ENCODE results near the gene STC2.

The STC2 gene

DNA sequence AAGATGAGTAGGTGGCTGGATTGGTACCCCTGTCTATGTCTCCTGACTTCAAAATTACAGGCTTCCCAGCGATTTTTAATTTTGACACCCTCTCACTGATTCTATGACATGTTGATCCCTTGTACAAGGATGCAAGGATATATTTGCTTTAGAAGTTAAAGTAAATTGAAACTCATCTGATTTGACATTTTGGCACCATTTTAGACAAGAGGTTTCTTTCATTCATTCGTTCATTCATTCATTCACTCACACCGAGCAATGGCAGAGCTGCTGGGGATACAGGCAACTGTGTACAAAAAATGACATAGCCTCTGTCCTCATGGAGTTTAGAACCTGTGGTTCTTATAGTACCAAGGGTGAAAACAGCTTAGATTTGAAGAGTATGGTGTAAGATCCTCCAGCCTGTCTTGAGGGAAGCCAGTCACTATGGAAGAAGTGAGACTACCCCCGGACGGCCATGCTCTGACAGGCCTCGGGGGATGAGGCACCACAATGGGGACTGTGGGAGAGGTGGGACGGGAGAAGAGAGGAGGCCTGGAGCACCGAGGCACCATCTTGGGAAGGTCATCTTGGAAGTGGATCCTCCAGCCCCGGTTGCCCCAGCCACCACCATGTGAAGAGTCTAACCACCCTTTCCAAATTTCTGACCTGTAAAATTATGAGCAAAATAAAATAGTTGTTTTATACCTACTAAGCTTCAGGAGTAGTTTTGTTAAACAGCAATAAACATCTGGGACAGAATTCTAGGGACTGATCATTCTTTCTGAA, 16.2 kb downstream of the STC2 start:
- DNase-seq, result no peak

DNA sequence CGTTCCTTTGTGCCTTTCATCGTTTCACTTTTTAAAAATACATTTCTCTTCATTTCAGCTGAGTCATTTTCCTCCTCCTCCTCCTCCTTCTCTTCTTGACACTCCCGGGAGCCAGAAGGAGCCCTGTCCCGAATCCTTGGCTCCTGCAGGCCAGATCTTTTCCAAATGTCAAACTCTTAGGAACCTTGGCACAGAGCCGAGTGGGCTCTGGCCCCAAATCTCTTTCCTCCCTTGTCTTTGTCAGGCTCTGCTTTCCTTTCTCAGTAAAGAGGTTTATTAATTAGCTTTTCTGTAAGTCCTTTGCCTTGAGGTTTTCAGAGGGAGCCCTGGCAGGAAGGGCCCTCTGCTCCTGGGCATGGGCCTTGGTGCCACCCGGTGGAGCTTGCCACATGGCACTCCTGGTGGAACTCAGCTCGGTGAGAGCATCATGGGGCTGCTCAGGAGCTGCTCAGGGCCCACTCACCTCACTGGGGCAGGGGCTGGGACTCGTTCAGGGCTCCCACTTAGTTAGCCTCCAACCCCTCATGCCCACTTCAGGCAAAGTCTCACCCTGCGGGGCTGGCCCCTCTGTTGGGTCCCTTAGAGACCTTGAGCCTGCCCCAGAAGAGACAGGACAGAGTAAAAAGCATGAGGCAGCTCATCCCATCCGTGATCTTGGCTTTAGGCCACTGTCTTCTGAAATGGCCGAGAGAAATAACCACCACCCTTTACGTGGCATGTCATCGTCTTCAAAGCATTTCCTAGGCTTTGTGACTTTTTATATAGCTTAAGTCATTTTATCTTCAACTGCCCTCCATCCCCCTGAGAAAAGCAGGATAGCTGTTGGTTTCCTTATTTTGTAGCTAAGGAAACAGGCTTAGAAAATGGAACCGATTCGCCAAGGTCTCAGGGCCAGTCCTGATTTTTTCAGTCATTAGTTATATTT, 17.1 kb downstream of the STC2 start:
- DNase-seq, result peak in 1 of 2 experiments; percentile 9

DNA sequence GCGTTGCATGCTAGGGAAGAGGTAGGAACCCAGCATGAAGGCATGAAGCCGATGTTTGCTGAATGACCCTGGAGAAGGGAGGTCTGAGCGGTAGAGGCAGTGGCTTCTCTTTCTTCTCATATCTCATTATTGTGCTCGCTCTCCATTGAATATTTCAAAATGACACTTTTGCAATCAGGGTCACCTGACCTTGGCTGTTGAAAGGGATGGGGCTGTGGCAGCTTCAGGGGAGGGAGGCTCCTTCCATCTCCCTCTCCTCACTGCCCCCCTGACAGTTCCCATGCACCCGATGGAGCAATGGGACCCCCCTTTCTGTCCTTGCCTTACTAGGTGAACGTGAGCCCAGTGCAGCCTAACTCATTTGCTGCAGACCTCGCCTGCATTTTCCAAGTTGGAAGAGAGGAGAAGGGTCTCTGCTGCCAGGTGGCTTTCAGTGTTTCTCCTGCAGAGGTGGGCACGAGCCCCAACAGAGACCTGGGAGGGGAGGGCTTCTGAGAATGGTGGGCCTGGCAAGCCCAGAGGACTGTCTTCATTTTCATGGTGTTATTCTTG, 17.9 kb downstream of the STC2 start:
- DNase-seq, result no peak

DNA sequence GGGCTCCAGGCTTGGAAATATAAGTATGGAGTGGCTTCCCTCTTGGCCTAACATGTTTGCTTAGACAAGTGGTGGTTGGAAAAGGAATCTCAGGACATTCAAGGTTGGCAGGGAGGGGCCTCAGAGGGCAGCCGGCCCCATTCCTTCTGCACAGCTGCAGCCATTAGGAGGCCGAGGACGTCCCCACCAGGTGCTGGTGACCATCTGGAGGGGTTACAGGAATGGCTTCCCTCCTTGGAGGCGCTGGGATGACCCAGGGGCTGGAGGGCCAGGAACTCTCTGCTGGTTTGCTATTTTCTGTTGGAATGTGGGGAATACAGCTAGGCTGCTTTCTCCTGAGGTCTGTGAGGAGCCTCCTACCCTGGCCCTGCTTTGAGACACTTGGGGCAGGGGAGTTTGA, 18.5 kb downstream of the STC2 start:
- no peak for DNase-seq

DNA sequence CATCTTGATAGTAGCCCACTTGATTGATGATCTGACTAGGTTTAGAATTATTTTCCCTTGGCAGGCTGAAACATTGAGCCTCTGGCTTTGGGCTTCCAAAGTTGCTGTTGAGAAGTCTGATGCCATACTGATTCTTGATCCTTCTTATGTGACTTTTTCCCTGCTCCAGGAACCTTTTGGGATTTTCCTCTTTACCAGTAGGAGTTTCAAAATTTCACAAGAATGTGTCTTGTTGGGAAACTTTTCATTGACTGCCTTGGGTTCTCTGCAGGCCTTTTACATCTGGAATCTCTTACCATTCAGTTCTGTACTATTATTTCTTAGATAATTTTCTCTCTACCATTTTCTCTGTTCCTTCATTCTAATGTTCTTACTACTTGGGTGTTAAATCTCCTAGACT, 20.0 kb downstream of the STC2 start:
- no peak for DNase-seq

DNA sequence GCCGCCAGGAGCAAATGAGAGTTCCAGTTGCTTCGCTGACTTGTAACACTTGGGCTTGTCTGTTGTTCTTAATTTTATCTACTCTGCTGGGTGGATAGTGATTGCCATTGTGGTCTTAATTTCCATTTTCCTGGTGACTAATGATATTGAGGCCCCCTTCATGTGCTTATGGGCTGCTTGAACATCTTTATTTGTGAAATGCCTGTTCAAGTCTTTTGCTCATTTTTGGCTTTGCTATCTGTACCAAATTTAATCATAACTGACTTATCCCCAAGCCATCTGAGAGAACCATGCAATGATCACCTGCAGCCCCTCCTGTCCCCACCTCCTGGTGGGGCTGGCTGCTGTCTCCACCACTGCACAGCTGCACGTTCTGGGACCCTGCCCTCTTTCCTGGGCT, 20.5 kb downstream of the STC2 start:
- DNase-seq, result no peak

DNA sequence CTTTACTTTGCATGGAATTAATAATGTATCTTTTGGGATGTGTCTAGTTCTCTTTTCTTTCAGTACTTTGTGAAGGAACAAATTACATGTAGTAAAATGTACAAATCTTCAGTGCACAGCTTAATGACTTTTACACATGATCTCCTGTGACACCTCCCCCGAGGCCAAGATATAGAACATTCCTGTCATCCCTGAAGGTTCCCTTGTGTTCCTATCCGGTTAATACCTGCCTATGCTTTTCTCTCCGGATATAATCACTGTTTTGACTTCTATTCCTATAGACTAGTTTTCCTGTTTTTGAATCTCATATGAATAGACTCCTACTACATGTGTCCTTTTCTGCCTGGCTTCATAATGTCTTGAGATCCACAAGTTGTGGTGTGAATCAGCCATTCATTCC, 21.5 kb downstream of the STC2 start:
- no peak for DNase-seq

DNA sequence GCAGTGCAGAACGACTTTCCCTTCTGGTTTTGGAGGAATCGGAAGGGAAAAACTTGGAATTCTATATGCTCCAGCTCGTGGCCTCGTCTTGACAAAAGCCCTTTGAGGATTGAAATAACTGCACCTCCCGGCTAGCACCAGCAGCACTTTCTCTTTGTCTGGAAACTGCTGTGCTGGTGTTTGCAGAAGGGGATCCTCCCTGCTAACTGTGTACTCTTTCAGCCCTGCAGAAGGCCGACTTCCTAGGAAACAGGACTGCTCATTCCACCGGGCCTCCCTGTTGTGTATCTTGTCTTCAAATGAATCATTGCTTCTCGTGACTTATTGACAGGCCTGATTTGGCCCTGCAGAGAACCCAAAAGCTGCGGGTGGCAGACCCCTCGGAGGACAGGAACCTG, 23.6 kb downstream of the STC2 start:
- no peak for DNase-seq

DNA sequence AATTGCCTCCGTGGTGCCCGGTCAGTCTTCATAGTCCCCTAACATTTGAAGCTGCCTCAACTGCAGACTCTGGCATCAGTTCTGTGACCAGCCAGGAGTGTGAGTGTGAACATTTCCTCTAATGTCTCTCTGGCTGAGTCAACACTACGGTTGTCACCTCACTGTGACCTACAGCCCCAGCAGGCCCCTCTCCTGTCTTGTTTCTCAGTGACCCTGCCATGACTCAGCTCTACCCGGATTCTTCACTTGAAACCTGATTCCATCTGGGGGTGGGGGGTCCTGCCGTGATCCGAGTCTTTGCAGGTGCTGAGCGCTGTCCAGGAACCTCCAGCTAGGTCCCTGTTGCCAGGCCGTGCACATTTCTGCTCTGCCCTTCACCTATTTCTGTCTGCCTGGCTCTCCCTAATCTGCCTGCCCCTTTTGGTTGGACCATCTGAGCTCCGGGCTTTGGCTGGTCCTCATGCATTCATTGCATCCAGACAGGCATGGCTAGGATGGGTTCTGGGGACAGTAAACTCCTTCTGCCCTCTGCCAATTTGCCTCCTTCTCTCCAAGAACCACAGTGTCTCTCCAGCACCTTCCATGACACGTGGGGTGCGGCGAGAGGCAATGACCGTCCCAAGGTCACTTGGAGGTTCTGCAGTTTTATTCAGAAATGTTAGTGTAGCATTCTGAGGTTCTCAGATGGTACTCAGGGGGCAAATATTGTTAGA, 24.2 kb downstream of the STC2 start:
- DNase-seq, result no peak

DNA sequence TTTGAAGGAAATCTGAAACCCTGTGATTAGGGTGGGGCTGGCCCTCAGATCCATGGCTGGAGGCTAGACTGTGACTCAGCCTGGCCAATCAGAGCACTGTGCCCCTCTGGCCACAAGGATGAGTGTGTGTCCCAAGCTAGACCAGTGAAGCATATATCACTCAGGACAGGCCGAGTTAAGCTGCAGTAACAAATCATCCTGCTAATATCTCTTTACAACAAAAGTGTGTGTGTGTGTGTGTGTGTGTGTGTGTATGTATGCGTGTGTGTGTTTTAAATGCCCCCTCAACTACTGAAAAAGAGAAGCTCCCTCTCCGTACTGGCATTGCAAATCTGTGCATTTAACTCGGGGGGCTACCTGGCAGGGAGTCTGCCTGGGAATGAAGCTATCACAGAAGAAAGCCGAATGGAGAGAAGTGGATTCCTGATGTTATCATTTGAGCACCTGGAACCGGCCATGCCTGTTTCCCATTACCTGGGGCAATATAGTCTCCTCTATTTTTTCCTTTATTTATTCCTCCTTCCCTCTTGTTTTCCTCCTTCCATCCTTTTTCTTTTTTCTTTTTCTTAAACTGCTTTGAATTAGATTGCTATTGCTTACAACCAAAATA, 25.6 kb downstream of the STC2 start:
- DNase-seq, result no peak

DNA sequence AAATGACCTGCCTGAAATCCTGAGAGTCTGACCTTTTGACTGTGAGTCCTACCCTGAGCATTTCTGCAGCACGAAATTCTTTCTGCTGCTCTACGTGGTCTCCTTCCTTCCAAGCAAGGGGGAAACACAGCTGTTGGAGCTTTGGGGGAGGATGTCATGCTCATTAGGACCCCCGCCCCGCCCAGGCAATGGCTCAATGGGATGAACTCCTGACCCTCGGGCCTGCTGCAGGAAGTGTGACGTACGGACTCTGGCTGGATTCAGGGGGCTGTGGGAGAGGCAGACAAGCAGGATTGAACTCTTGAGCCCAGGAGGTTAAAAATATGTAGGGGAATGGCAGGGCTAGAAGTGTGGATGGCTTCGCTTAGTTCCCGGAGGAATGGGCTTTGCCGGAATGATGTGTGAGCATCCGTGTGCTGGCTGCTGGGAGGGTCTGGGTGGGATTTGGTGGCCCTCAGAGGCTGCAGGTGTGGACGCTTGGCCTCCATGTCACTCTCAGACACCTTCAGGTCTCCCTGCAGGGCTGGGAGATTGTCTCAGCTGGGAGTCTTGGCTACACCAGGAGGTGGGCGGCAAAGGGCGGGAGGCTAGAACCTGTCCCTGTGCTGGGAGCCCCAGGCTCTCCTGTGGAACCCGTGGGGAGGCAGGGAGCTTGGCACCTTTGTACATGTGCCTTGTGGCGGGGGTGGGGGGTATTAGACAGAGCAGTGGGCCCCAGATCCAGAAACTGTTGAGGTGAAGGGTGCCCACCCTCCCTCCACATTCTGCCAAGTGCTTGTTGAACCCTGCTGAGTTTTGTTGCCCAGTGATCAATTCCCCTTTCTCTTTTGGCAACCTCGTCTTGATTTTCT, 26.3 kb downstream of the STC2 start:
- DNase-seq, result no peak

DNA sequence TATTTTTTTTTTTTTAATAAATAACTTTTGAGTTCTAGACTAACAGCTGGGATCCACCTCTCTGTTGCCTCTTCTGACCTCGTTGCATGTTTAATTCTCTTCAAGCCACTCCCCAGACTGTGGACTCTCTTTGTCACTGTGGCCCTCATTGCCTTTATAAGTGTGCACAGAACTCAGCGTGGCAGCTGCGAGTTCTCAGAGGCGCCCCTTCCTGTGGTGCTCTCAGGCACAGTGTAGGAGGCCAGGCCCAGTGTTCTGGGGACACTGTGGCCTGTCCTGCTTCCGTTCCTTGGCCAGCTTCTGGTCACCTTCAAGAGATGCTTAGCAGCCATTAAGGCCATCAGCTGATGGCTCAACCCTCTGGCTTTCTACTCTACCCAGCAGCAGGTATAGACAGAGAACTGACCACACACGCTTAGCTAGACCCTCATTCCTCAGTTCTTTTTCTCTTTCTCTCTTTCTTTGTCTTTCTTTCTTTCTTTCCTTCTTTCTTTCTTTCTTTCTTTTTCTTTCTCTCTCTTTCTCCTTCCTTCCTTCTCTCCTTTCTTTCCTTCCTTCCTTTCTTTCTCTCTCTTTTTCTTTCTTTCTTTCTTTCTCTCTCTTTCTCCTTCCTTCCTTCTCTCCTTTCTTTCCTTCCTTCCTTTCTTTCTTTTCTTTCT, 27.7 kb downstream of the STC2 start:
- DNase-seq, result no peak

DNA sequence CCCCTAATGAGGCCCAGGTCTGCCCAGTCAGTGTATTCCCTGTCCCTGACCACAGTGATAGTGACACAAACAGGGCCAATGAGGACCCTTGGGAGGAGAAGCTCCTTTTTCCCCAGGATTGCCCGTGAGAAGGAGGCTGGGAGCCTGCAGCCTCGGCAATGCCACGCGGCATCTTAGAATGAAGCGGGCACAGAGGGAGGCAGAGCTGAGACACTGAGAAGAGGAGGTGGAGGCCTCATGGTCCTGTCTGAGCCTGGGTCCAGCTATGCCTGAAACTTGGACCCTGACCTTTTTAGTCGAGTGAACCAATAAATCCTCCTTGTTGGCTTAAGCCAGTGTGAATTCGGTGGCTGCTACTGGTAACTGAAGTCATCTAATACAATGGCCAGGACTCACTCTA, 28.4 kb downstream of the STC2 start:
- no peak for DNase-seq

DNA sequence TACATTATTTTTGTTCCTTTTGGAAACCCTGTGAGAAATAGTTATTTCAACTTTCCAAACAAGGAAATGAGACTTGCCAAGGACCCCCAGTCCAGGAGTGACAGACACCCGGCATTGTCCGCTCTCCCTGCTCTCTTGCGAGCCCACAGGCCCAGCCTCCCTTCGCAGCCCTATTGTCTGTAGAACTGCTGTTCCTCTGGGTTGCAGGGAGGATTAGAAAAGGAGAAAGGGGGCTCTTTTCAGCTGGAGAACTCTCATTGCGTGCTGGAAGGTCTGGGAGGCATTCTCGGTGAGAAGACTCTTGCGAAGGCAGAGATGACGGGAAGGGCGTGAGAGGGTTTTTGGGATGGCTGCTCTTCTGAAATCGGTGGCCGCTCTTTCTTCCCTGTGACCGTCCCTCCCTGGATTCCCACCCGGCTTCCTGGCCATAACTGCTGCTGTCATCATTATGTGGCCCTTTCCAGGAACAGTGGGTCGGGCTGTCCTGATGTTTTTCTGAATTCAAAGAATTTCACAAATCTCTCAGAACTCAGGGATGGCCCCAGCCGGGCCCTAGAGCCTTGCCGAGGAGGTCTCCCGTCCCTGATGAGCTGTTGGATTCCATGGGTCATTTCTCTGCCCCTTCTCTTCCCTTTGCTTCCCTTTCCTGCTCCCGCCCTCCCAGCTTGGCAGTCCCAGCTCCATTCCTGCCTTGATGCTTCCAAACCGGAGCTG, 29.8 kb downstream of the STC2 start:
- no peak for DNase-seq

DNA sequence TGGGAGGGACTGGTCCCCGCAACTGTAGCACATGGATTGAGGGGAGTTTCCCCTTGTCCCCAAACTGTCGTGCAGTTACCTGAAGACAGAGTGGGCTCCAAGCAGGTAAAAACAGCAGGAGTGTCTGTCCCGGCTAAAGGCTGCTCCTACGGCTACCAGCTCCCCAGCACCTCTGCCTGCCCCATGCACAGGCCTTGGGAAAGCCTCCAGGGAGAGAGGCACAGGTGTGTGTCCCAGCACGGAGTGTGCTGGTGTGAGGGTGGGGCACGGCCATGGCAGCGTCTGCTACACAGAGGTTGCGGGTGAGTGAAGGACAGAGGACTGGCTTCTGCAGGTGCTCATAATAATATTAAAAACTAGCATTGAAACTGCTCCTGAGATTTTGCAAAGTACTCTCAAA, 30.4 kb downstream of the STC2 start:
- DNase-seq, result no peak

DNA sequence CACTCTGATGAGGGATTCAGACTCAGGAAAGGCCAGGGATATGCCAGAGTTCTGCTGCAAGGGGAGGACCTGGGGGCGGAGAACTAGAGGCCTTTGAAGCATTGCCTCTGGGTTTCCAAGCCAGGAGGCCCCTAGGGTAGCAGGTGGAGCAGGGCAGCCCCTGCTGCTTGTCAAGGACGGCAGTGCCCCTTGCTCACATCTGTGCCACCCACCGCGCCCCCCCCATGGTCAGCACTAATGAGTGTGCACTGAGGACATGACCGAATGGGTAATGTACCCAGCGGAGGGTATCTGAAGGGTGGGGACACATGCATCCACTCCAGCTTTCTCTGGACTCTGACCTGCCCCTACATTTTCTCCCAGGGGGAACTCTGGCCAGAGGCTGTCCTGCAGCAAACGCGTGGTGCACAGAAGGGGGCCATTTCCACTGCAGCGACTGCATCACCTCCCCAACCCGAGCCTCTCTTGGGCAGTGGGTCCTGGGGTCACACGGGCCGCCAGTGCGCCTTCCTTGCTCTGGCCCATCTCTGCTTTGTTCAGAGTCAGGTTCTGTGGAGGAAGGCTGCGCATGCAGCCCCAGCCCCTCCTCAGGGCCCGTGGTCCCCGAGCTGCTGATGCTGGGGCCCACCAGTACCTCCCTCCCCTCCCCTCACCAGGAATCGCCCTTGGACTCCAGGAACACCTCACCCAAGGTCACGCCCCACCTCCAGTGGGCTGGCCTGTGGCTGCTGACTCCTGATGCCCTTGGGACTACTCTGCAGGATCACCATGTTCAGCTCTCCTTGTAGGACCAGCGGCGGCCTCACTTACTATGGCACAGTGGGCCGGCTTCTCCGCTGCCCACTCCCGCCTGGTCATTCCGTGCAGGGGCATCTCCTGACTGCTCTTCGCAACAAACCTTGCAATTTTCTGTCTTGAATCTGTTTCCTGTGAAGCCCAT, 31.2 kb downstream of the STC2 start:
- DNase-seq, result no peak

DNA sequence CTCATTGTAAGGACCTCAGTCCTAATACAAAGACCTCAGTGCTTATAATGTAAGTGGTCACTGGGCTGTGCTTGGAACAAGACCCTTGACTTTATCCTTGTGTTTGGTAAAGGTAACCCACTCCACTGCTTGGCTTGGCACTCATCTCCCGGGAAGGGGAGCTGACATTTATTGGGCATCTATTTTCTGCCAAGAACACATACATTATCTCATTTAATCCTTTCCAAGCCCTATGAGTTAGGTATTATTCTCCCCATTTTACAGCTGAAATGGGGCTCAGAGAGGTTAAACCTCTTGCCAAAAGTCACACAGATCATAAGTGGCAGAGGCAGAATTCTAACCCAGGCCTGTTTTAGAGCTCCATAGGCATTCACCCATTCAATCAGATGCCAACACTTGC, 32.4 kb downstream of the STC2 start:
- no peak for DNase-seq

DNA sequence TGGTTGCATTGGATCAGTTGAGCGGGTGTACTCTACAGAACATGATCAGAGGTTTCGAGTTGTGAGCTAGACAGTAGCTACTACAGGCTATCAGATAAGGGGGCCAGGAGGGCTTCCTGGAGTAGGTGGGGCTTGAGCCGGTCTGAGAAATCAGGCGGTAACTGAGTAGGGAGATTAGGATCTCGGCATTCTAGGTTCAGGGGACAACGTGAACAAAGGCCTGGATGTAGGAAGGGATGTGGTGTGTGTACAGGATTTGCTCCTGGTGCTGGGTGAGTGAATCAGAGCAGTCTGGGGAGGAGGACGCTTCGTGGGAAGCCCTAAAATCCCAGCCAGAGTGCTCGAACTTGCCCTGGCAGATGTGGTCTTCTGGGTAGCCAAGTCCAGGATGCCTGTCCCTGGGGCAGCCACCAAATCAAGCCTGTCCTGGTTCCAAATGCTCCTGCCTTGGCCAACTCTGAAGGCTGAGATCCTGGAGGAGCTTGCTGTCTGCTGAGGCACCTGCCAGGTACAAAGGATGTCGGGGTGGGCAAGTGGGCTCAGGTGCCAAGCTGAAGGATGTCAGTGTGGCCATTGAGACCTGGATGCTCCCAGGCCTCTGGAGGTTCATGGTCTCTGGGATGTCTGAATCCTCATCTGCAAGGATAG, 33.4 kb downstream of the STC2 start:
- no peak for DNase-seq
